ENCODE measurements around the gene SORCS2. TPM values are rescaled to one million over a fixed set of nuclear protein-coding genes. Genes with fewer than 3 reads are reported as not detected.

Gene SORCS2
- total and polyA plus RNA-seq, 12 donors = 0.67 to 15.5 (median 1.3) TPM

- H3K36me3 ChIP-seq (replicated peaks in 1 of 2) = no peaks in the 10 kb centered on the region
- no peak overlapping the region for H3K4me3 ChIP-seq
- H3K4me1 ChIP-seq (replicated peaks in 1 of 2) = no peaks in the 10 kb centered on the region
- 67 to 80% (median 74%) methylated on average over 12 to 20 of the region's 20 CpGs for WGBS, 4 donors
- no peaks in the 10 kb centered on the region for H3K27me3 ChIP-seq
- no peaks in the 10 kb centered on the region for H3K9me3 ChIP-seq (replicated peaks in 1 of 3)
- intact Hi-C loops (cut with DNase I) = no loop called here
- H3K27ac ChIP-seq = no peak overlapping the region
- TF ChIP-seq CTCF (IDR thresholded peaks at IDR 0.05) (no peak), POLR2A (IDR thresholded peaks at IDR 0.05) (no peak)
- DNase-seq = no peak
These were observed 542.4 kb downstream of the SORCS2 start for GRCh38 chr4:7734651-7735260.

- no peak for DNase-seq
- intact Hi-C loops (cut with DNase I) = no loop called here
- H3K36me3 ChIP-seq (replicated peaks in 1 of 2) = no peaks in the 10 kb centered on the region
- TF ChIP-seq POLR2A (IDR thresholded peaks at IDR 0.05) (no peak), CTCF (IDR thresholded peaks at IDR 0.05) (no peak)
- H3K27me3 ChIP-seq = no peaks in the 10 kb centered on the region
- no peak overlapping the region for H3K4me3 ChIP-seq
- H3K4me1 ChIP-seq (replicated peaks in 1 of 2) = no peaks in the 10 kb centered on the region
- WGBS, 4 donors = 92 to 100% (median 95%) methylated on average over 5 of the region's 5 CpGs
- H3K9me3 ChIP-seq (replicated peaks in 1 of 3) = no peaks in the 10 kb centered on the region
- H3K27ac ChIP-seq = no peak overlapping the region
These were observed 543.1 kb downstream of the SORCS2 start for GRCh38 chr4:7735395-7735794.

- Histone ChIP-seq H3K9me3 (replicated peaks in 1 of 3) (no peaks in the 10 kb centered on the region), H3K4me3 (no peak overlapping the region), H3K27me3 (no peaks in the 10 kb centered on the region), H3K4me1 (replicated peaks in 1 of 2) (no peaks in the 10 kb centered on the region), H3K36me3 (replicated peaks in 1 of 2) (no peaks in the 10 kb centered on the region), H3K27ac (no peak overlapping the region)
- TF ChIP-seq CTCF (IDR thresholded peaks at IDR 0.05) = no peak
- TF ChIP-seq POLR2A (IDR thresholded peaks at IDR 0.05) = no peak
- WGBS, 4 donors = 87 to 94% (median 88%) methylated on average over 6 to 8 of the region's 8 CpGs; no CpG with 5 or more reads in 1 of the 4 donors
- no peak for DNase-seq
- intact Hi-C loops (cut with DNase I) = no loop called here
These were observed 543.6 kb downstream of the SORCS2 start for GRCh38 chr4:7735961-7736360.

GRCh38 chr4:7736436-7737267 is 544.3 kb downstream of the SORCS2 start:
- TF ChIP-seq POLR2A (IDR thresholded peaks at IDR 0.05) (no peak), CTCF (IDR thresholded peaks at IDR 0.05) (no peak)
- Histone ChIP-seq H3K4me1 (replicated peaks in 1 of 2) (no peaks in the 10 kb centered on the region), H3K27me3 (no peaks in the 10 kb centered on the region), H3K27ac (no peak overlapping the region), H3K9me3 (replicated peaks in 1 of 3) (no peaks in the 10 kb centered on the region), H3K4me3 (no peak overlapping the region), H3K36me3 (replicated peaks in 1 of 2) (no peaks in the 10 kb centered on the region)
- no peak for DNase-seq
- intact Hi-C loops (cut with DNase I) = no loop called here
- 74 to 77% (median 76%) methylated on average over 15 to 31 of the region's 31 CpGs for WGBS, 4 donors
